Measurements from ENCODE around the gene ZMYND8. TPM values are rescaled to one million over a fixed set of nuclear protein-coding genes. Genes with fewer than 3 reads are reported as not detected.
A peak's percentile ranks its signal among the peaks of the same experiment; 100 is the strongest.

The ZMYND8 gene
- polyA plus RNA-seq, 3 donors, result 1.4 to 13.8 (median 5.8) TPM

DNA sequence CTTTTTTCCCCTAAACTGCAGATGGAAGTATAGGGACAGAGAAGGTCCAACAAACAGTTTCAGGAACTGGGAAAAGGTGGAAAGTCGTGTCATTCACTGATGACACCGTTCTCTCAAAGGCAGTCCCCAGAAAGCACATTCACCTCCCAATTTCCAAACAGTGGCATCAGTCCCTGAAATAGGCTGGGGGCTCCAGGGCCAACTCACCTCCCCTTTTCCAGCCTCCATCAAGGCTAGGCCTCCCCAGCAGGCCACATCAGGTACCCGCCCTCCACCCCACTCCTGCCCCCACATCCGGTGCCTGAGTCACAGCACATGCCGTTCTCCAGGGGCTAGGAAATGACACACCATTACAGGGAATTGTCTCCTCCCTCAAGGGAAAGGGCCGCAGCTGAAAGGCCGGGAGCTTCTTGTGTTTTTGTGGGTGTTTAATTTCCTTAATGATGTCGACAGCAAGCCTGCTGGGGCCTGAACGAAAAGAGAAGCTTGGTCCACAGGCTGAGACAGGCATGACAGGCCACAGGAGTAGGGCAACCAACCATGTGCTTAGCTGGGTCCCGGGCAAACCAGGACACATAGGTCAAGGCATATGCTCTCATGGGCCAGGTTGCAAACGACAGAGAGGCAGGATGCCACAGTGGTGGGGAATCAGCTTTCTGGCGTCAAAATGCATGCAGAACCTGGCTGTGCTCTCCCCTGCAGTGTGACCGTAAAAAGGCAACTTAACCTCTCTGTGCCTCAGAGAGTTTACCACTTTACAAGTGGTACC lies 39.2 kb downstream of the ZMYND8 start:
- DNase-seq, result peak; percentile 70 to 85 (median 80)
- Histone ChIP-seq H3K4me2 (replicated peaks; ENCODE audit: extremely low read depth, low read length, poor library complexity, severe bottlenecking) (peak overlapping the region; percentile 70), H4K20me1 (ENCODE audit: insufficient read depth, low read length) (peaks cover 82% of the 10 kb centered on the region), H3K4me1 (ENCODE audit: control insufficient read depth in 1 of 2, insufficient read depth in 2 of 2, low read length in 2 of 2) (peaks cover 45 to 57% of the 10 kb centered on the region in 2 donors), H2AFZ (ENCODE audit: insufficient read depth, low read depth, low read length, poor library complexity, severe bottlenecking) (peak overlapping the region; percentile 45), H3K4me3 (replicated peaks in 1 of 3; ENCODE audit: low read depth in 2 of 3, low read length in 3 of 3) (peak overlapping the region in 1 of 3 experiments; percentile 55), H3K9ac (ENCODE audit: insufficient read depth, low read length, poor library complexity, severe bottlenecking) (peak overlapping the region; percentile 39), H3K79me2 (ENCODE audit: insufficient read depth, low read length) (peaks cover 86% of the 10 kb centered on the region), H3K27ac (ENCODE audit: low read depth in 1 of 2, low read length in 2 of 2) (peak overlapping the region; percentile 77 to 85), H3K9me3 (replicated peaks in 1 of 2; ENCODE audit: control insufficient read depth in 1 of 2, insufficient read depth in 1 of 2, low read length in 2 of 2) (no peaks in the 10 kb centered on the region), H3K36me3 (replicated peaks in 1 of 2; ENCODE audit: control insufficient read depth in 1 of 2, insufficient read depth in 2 of 2, low read length in 2 of 2) (peaks cover 1 to 6% of the 10 kb centered on the region in 2 donors), H3K27me3 (ENCODE audit: control insufficient read depth in 2 of 2, insufficient read depth in 2 of 2, low read length in 2 of 2) (no peaks in the 10 kb centered on the region)
- TF ChIP-seq, protein P1, sequence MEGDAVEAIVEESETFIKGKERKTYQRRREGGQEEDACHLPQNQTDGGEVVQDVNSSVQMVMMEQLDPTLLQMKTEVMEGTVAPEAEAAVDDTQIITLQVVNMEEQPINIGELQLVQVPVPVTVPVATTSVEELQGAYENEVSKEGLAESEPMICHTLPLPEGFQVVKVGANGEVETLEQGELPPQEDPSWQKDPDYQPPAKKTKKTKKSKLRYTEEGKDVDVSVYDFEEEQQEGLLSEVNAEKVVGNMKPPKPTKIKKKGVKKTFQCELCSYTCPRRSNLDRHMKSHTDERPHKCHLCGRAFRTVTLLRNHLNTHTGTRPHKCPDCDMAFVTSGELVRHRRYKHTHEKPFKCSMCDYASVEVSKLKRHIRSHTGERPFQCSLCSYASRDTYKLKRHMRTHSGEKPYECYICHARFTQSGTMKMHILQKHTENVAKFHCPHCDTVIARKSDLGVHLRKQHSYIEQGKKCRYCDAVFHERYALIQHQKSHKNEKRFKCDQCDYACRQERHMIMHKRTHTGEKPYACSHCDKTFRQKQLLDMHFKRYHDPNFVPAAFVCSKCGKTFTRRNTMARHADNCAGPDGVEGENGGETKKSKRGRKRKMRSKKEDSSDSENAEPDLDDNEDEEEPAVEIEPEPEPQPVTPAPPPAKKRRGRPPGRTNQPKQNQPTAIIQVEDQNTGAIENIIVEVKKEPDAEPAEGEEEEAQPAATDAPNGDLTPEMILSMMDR (IDR thresholded peaks at IDR 0.05), result no peak
- peaks cover 59% of the 10 kb centered on the region for H3K4me1 Mint-ChIP-seq
- peak overlapping the region; percentile 85 to 96 (median 94) for H3K27ac Mint-ChIP-seq
- WGBS (ENCODE audit: insufficient coverage), result 23% methylated on average over 9 of the region's 13 CpGs
- H3K36me3 Mint-ChIP-seq, result peaks cover 5 to 16% of the 10 kb centered on the region in 2 donors
- H3K27me3 Mint-ChIP-seq (ENCODE audit: low read depth in 3 of 3), result no peaks in the 10 kb centered on the region
- H3K4me3 Mint-ChIP-seq, result peak overlapping the region in 1 of 2 donors; percentile 37
- intact Hi-C loops (cut with micrococcal nuclease), result loop anchor here (5.0 to 10.0 kb wide), 2 partner anchors 45 to 67 kb away; no protein-coding TSS in a partner anchor
- H3K9me3 Mint-ChIP-seq, result peaks cover 0 to 3% (median 0%) of the 10 kb centered on the region in 7 donors

DNA sequence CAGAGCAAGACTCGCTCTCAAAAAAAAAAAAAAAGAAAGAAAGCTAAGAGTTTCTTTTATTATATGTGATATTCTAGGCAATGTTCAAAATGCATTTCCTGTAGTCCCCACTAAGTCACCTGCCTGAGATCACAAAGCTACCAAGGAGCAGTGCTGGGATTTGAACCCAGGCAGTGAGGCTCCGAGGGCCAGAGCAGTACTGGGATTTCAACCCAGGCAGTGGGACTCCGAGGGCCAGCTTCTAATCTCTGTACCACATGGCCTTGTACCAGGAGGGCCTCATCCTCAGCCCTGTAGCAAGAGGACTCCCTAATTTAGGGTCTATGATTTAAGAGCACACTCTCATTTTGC lies 39.7 kb downstream of the ZMYND8 start:
- H3K27me3 ChIP-seq (ENCODE audit: control insufficient read depth in 2 of 2, insufficient read depth in 2 of 2, low read length in 2 of 2), result no peaks in the 10 kb centered on the region
- peaks cover 0 to 3% (median 0%) of the 10 kb centered on the region in 7 donors for H3K9me3 Mint-ChIP-seq
- H3K4me2 ChIP-seq (replicated peaks; ENCODE audit: extremely low read depth, low read length, poor library complexity, severe bottlenecking), result no peak overlapping the region
- peaks cover 86% of the 10 kb centered on the region for H3K79me2 ChIP-seq (ENCODE audit: insufficient read depth, low read length)
- H4K20me1 ChIP-seq (ENCODE audit: insufficient read depth, low read length), result peaks cover 82% of the 10 kb centered on the region
- H3K4me3 ChIP-seq (replicated peaks in 1 of 3; ENCODE audit: low read depth in 2 of 3, low read length in 3 of 3), result no peak overlapping the region
- H3K36me3 ChIP-seq (replicated peaks in 1 of 2; ENCODE audit: control insufficient read depth in 1 of 2, insufficient read depth in 2 of 2, low read length in 2 of 2), result peaks cover 7 to 12% of the 10 kb centered on the region in 2 donors
- no peak for DNase-seq
- H3K27ac ChIP-seq (ENCODE audit: low read depth in 1 of 2, low read length in 2 of 2), result peak overlapping the region; percentile 77 to 85
- peaks cover 10 to 21% of the 10 kb centered on the region in 2 donors for H3K36me3 Mint-ChIP-seq
- H3K9me3 ChIP-seq (replicated peaks in 1 of 2; ENCODE audit: control insufficient read depth in 1 of 2, insufficient read depth in 1 of 2, low read length in 2 of 2), result no peaks in the 10 kb centered on the region
- H3K9ac ChIP-seq (ENCODE audit: insufficient read depth, low read length, poor library complexity, severe bottlenecking), result no peak overlapping the region
- 92% methylated on average over 2 of the region's 3 CpGs for WGBS (ENCODE audit: insufficient coverage)
- no peak overlapping the region for H3K4me3 Mint-ChIP-seq
- intact Hi-C loops (cut with micrococcal nuclease), result loop anchor here (5.0 to 10.0 kb wide), 2 partner anchors 46 to 68 kb away; no protein-coding TSS in a partner anchor
- TF ChIP-seq, protein P1 (IDR thresholded peaks at IDR 0.05), result no peak
- peak overlapping the region; percentile 85 to 96 (median 94) for H3K27ac Mint-ChIP-seq
- no peak overlapping the region for H2AFZ ChIP-seq (ENCODE audit: insufficient read depth, low read depth, low read length, poor library complexity, severe bottlenecking)
- H3K4me1 Mint-ChIP-seq, result peaks cover 55% of the 10 kb centered on the region
- H3K4me1 ChIP-seq (ENCODE audit: control insufficient read depth in 1 of 2, insufficient read depth in 2 of 2, low read length in 2 of 2), result peaks cover 45 to 51% of the 10 kb centered on the region in 2 donors
- no peaks in the 10 kb centered on the region for H3K27me3 Mint-ChIP-seq (ENCODE audit: low read depth in 3 of 3)

Data from CD14-positive monocyte (primary cell).